IPS-20b (cell line): ENCODE measurements around the gene SLC35A5.
A peak's percentile ranks its signal among the peaks of the same experiment; 100 is the strongest.
"Not testable (repeated sequence)": the region's sequence is repeated elsewhere in the genome, so short reads cannot be mapped to it uniquely, and the experiment has no call there.

Experiments
- H3K27ac ChIP-seq: one replicate; pipeline ENCODE4 v1.5.1; 2013; ENCODE audit warnings: low read length
- H3K27me3 ChIP-seq: 2 replicates; pipeline ENCODE4 v1.6.1; 2013; ENCODE audit warnings: mild to moderate bottlenecking, low read length, inconsistent platforms; ENCODE audit not compliant: insufficient read depth
- H3K36me3 ChIP-seq: 2 replicates; pipeline ENCODE4 v1.6.1; 2013; ENCODE audit warnings: low read depth, mild to moderate bottlenecking, inconsistent platforms, low read length, moderate library complexity; ENCODE audit not compliant: insufficient read depth
- H3K4me1 ChIP-seq: 2 replicates; pipeline ENCODE4 v1.6.1; 2013; ENCODE audit warnings: mild to moderate bottlenecking, control low read depth, inconsistent platforms, low read length, moderate library complexity; ENCODE audit not compliant: insufficient read depth
- H3K4me3 ChIP-seq: 2 replicates; pipeline ENCODE4 v1.5.1; 2013; ENCODE audit warnings: mild to moderate bottlenecking, low read length, inconsistent platforms
- H3K9ac ChIP-seq: 2 replicates; pipeline ENCODE4 v1.6.1; 2013; ENCODE audit warnings: low read depth, mild to moderate bottlenecking, inconsistent platforms, low read length, moderate library complexity
- H3K9me3 ChIP-seq: 2 replicates; pipeline ENCODE4 v1.6.1; 2013; ENCODE audit warnings: mild to moderate bottlenecking, low read depth, low read length, inconsistent platforms; ENCODE audit not compliant: insufficient read depth

Gene SLC35A5

DNA sequence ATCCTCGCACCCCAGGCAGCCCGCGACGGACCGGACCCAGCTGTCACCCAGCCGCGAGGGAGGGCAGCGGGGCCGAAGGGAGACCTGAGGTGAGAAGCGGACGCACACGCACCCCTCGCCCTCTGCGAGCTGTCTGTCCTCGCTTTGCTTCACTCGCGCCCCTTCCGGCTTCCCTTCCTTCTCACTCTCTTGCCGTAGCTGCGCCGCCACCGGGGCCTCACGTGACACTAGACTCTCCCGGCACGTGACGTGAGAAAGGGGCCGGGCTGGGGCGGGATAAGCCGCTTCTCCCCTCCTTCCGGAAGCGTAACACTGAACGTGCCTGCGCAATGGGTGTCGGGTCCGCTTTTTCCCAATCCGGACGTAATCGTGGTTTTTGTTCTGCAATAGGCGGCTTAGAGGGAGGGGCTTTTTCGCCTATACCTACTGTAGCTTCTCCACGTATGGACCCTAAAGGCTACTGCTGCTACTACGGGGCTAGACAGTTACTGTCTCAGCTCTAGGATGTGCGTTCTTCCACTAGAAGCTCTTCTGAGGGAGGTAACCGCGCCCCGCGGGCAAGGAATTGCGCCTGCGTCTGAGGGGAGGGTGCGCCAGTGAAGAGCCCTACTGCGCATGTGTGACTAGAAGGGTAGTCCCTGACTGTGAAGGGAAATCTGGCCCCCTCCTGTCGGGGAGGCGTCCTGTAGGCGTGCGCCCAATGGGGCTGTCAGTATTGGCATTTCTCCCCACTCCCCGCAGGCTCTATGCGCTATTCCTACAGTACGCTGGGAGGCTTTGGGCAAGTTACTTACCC is at the start of gene SLC35A5, which contains the start of gene ATG3:
Gene SLC35A5 (plus strand): TSS at position 312 of the 796 bp plus-strand sequence. CDS start 1,359 bp downstream, outside the sequence.
Gene ATG3 (minus strand): TSS at position 229 of the 796 bp plus-strand sequence. CDS start 434 bp downstream, outside the sequence.
- H3K9ac ChIP-seq = peak within 1 kb of the TSS; percentile 93
- peaks cover 22% of the 10 kb centered on the region for H3K36me3 ChIP-seq
- H3K27me3 ChIP-seq = no peaks in the 10 kb centered on the region
- H3K27ac ChIP-seq = peak within 1 kb of the TSS; percentile 91
- H3K4me3 ChIP-seq = peak within 1 kb of the TSS; percentile 96
- H3K9me3 ChIP-seq = no peaks in the 10 kb centered on the region
- H3K4me1 ChIP-seq = peaks cover 22% of the 10 kb centered on the region

GRCh38 chr3:112512320-112512719 is 49.5 kb upstream of the SLC35A5 start:
- Histone ChIP-seq H3K4me3 (no peak overlapping the region), H3K9me3 (peaks cover 41% of the 10 kb centered on the region)

DNA sequence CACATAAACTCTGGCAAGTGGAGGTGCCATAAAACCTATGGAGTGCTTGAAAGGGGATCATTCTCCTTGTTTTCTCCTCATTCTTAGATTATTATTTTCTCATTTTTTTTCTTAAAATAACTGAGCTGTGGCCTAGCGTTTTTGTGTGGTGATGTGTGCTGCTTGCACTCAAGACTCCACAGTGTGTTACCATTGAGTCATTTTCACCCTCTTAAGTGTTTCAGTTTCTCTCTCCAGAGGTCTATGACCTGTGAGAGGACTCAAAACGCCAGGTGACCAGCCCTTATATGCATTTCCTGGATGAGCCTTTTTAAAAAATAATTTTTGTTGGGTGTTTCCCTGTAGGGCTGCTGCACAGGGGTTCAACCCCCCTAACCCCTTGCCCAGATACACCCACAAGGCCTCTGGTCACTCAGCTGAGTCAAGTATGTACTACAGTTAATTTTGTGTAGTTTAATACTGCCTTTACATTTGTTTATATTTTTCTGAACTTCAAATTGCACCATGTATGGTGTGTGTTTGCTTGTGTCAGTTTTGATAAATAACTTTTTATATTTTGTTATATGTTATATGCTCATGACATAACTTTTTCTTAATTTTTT is 47.2 kb upstream of the SLC35A5 start:
- no peak overlapping the region for H3K9ac ChIP-seq
- no peak overlapping the region for H3K4me3 ChIP-seq
- no peaks in the 10 kb centered on the region for H3K4me1 ChIP-seq
- H3K27me3 ChIP-seq = no peaks in the 10 kb centered on the region
- peaks cover 36% of the 10 kb centered on the region for H3K9me3 ChIP-seq
- H3K27ac ChIP-seq = no peak overlapping the region
- 0 out of 2 replicates have a peak, but pooled peaks cover 4% of the 10 kb centered on the region for H3K36me3 ChIP-seq

More at GRCh38 chr3:112512320-112512719, 49.5 kb upstream of the SLC35A5 start:
- no peaks in the 10 kb centered on the region for H3K27me3 ChIP-seq
- H3K36me3 ChIP-seq = 0 out of 2 replicates have a peak, but pooled peaks cover 4% of the 10 kb centered on the region
- H3K4me1 ChIP-seq = no peaks in the 10 kb centered on the region
- H3K27ac ChIP-seq = no peak overlapping the region
- no peak overlapping the region for H3K9ac ChIP-seq

GRCh38 chr3:112518970-112519369 is 42.9 kb upstream of the SLC35A5 start:
- H3K9me3 ChIP-seq, H3K27ac ChIP-seq, H3K27me3 ChIP-seq: not testable (repeated sequence)

DNA sequence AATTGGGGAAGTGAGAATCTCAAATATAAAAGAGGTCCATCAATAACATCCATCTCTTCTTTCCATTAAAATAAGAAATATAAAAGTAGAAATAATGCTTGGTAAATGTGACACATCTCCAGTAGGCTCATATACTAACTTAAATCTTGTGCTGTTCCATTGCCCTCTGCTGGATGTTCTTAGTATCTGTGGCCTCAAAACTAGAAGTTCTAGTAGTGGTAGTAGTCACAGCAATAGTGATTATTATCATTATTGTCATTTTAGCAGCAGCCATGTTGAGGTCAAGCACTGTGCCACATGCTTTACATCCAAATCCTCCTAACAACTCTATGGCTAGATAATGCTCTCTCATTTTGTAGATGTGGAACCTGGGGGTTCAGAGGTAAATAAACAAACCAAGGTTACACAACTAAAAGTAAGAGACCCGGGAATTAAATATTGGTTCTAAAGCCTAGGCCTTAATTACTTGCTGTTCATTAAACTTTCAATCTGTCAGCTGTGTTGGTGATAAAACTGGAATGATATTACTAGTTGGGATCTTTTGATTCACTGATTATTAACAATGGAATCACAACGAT is 42.3 kb upstream of the SLC35A5 start:
- Histone ChIP-seq H3K27me3 (no peaks in the 10 kb centered on the region), H3K4me1 (no peaks in the 10 kb centered on the region), H3K27ac (no peak overlapping the region), H3K9me3 (no peaks in the 10 kb centered on the region), H3K36me3 (no peaks in the 10 kb centered on the region), H3K4me3 (no peak overlapping the region), H3K9ac (no peak overlapping the region)

More at GRCh38 chr3:112518970-112519369, 42.9 kb upstream of the SLC35A5 start:
- H3K9ac ChIP-seq, H3K4me3 ChIP-seq, H3K4me1 ChIP-seq, H3K36me3 ChIP-seq: not testable (repeated sequence)

GRCh38 chr3:112524127-112524526 is 37.7 kb upstream of the SLC35A5 start:
- H3K27me3 ChIP-seq, H3K36me3 ChIP-seq, H3K9me3 ChIP-seq, H3K9ac ChIP-seq, H3K4me3 ChIP-seq, H3K4me1 ChIP-seq, H3K27ac ChIP-seq: not testable (repeated sequence)

DNA sequence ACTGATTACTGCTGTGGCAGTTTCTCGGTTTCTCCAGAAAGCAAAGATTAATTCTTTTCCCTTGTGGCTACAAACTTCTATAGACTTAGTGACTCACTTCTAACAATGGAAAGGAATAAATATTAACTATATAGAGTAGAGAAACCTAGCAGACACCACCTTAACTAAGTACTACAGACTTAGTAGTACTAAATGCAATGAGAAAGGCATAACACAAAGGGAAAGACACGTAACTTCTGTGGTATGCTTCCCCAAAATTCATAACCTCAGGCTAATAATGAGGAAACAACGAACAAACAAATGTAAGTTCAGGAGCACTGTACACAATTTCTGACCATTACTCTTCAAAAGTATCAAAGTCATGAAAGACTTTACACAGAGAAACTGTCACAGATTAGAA is 31.3 kb upstream of the SLC35A5 start:
- H3K27me3 ChIP-seq = no peaks in the 10 kb centered on the region
- H3K36me3 ChIP-seq = peaks cover 38% of the 10 kb centered on the region
- no peaks in the 10 kb centered on the region for H3K9me3 ChIP-seq
- no peak overlapping the region for H3K27ac ChIP-seq
- H3K4me3 ChIP-seq = no peak overlapping the region
- H3K9ac ChIP-seq = no peak overlapping the region
- no peaks in the 10 kb centered on the region for H3K4me1 ChIP-seq

- H3K27ac ChIP-seq = no peak overlapping the region
- H3K4me1 ChIP-seq = no peaks in the 10 kb centered on the region
- no peak overlapping the region for H3K4me3 ChIP-seq
- peaks cover 46% of the 10 kb centered on the region for H3K36me3 ChIP-seq
- H3K27me3 ChIP-seq = no peaks in the 10 kb centered on the region
- H3K9ac ChIP-seq = no peak overlapping the region
- H3K9me3 ChIP-seq = no peaks in the 10 kb centered on the region
Observed at GRCh38 chr3:112531358-112531781, 30.5 kb upstream of the SLC35A5 start.

DNA sequence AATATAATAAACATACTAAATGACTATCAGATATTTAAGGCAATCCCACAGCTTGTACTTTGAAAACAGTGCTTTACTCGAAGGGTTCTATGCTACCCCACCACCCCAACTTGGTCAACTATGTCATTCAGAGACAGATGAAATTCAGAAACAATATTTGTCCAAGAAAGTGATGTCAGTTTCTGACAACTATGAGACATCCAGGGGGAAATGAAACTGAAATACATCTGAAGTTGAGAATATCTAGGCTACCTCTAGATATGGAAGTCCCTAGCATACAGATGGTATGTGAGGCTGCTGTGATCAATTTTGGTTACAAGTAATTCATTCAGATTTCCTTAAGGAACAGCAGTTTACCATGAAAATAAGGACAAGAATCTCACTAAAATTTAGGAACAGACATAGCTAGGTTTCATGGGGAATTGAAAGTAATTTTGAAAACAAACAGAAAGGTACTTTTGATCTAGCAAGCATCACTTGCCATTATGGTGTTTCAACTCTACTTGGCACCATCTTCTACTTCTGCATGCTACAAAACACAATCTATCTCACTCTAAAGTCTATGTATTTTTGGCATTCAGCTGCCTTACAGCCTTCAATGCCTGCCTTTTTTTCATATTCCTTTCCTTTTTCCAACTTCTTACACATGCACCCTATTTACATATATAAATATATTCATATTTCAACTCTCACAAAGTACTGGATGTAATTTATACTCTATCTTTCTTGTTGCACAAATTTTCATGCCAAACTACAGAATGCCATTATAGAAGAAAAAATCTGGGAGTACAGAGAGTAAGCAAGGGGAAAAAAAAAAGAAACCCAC is 21.8 kb upstream of the SLC35A5 start:
- H3K36me3 ChIP-seq = peaks cover 69% of the 10 kb centered on the region
- H3K27ac ChIP-seq = no peak overlapping the region
- H3K4me3 ChIP-seq = no peak overlapping the region
- H3K4me1 ChIP-seq = no peaks in the 10 kb centered on the region
- no peaks in the 10 kb centered on the region for H3K27me3 ChIP-seq
- no peaks in the 10 kb centered on the region for H3K9me3 ChIP-seq
- H3K9ac ChIP-seq = no peak overlapping the region

DNA sequence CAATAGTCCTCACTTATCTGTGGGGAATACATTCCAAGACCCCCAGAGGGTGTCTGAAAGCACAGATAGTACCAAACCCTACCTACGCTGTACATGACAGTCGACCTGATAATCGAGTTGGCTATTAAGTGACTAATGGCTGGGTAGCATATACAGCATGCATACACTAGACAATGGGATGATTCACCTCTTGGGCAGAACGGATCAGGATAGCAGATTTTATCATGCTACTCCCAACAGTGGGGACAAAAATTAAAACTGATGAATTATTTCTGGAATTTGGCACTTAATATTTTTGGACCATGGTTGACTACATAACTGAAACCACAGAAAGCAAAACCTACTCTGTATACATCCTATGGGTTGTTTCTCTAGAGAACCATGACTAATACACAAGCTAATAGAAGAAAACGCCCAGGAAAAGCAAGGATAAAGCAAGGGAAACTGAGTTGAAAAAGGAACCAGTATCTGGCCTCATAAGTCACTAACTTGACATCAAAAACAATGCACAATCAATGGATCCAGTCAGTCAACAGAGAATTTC is 15.6 kb upstream of the SLC35A5 start:
- H3K9me3 ChIP-seq = no peaks in the 10 kb centered on the region
- no peak overlapping the region for H3K27ac ChIP-seq
- no peaks in the 10 kb centered on the region for H3K4me1 ChIP-seq
- H3K36me3 ChIP-seq = peaks cover 77% of the 10 kb centered on the region
- H3K27me3 ChIP-seq = no peaks in the 10 kb centered on the region
- no peak overlapping the region for H3K9ac ChIP-seq
- no peak overlapping the region for H3K4me3 ChIP-seq

DNA sequence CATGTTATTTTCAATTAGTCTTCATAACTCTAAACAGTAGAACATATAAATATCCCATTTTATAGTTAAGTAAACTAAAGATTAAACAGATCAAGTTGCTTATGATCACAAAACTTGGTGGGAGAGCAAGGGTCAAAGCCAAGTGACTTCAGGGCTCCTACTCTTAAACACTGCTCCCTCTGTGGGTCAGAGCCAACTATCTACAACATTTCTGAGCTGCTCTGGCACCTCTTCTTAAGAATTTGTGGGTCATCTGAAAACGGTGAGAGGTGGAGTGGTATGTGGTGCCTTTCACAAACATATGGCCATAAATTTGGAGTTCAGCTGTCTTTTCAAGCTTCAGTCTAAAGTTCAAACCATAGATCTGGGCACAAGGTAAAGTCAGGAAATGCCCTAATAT is 11.0 kb upstream of the SLC35A5 start:
- Histone ChIP-seq H3K9ac (no peak overlapping the region), H3K27me3 (no peaks in the 10 kb centered on the region), H3K27ac (no peak overlapping the region), H3K4me3 (no peak overlapping the region), H3K4me1 (no peaks in the 10 kb centered on the region), H3K9me3 (no peaks in the 10 kb centered on the region), H3K36me3 (peaks cover 45% of the 10 kb centered on the region)
